Esophagus squamous epithelium (tissue), 4 donors: ENCODE results near the gene NIN.
"Not testable (repeated sequence)": the region's sequence is repeated elsewhere in the genome, so short reads cannot be mapped to it uniquely, and the experiment has no call there.

Experiments
- CTCF ChIP-seq, 6 experiments: fragments of 450-650 bp in 4 of 6; fragments of 200-600 bp in 2 of 6; sonication (generic) in 2 of 6; IDR thresholded peaks; one replicate each; pipeline ENCODE4 v1.5.1; 2016 to 2019; ENCODE audit warnings: antibody characterized with exemption in 6 of 6, mild to moderate bottlenecking in 4 of 6, moderate library complexity in 4 of 6
- POLR2A ChIP-seq, 4 donors: fragments of 450-650 bp; IDR thresholded peaks; one replicate each; pipeline ENCODE4 v1.6.1; 2017; ENCODE audit warnings: antibody characterized with exemption in 4 of 4, mild to moderate bottlenecking in 4 of 4, moderate library complexity in 3 of 4

- not testable (repeated sequence) for TF ChIP-seq CTCF, POLR2A (IDR thresholded peaks at IDR 0.05)
Measured at GRCh38 chr14:50815058-50815457, 15.9 kb downstream of the NIN start.
